ENCODE results near the gene XPO6.

- TF ChIP-seq EZH2phosphoT487 (IDR thresholded peaks at IDR 0.05; ENCODE audit: borderline replicate concordance, low read depth, low read length) (no peak), CTCF (conservative IDR thresholded peaks at IDR 0.05; ENCODE audit: low read length) (no peak)
Measured at GRCh38 chr16:28231763-28232162, 20.0 kb upstream of the XPO6 start.
